ENCODE measurements around the gene ADAMTS1. TPM values are rescaled to one million over a fixed set of nuclear protein-coding genes. Genes with fewer than 3 reads are reported as not detected.

The ADAMTS1 gene
- polyA plus RNA-seq, 3 donors = 0.01 TPM; not detected in 2

DNA sequence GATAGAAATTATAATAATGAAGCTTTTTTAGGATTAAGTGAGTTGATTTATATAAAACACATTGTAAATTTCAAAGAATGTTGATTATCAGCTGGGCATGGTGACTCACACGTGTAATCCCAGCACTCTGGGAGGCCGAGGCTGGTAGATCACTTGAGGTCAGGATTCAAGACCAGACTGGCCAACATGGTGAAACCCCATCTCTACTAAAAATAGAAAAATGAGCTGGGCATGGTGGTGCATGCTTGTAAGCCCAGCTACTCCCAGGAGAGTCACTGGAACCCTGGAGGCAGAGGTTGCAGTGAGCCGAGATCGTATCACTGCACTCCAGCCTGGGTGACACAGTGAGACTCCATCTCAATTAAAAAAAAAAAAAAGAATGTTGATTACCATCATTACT lies 18.4 kb downstream of the ADAMTS1 start:
- Mint-ChIP-seq H3K27me3 (ENCODE audit: low read depth in 3 of 3) (no peaks in the 10 kb centered on the region), H3K4me1 (no peaks in the 10 kb centered on the region), H3K4me3 (no peak overlapping the region), H3K9me3 (peaks cover 0 to 13% (median 6%) of the 10 kb centered on the region in 7 donors), H3K36me3 (no peaks in the 10 kb centered on the region), H3K27ac (no peak overlapping the region)
- intact Hi-C loops (cut with micrococcal nuclease) = no loop called here
- H3K4me3 ChIP-seq (replicated peaks in 1 of 3; ENCODE audit: low read depth in 2 of 3, low read length in 3 of 3) = no peak overlapping the region
- H3K36me3 ChIP-seq (replicated peaks in 1 of 2; ENCODE audit: control insufficient read depth in 1 of 2, insufficient read depth in 2 of 2, low read length in 2 of 2) = no peaks in the 10 kb centered on the region
- H3K4me1 ChIP-seq (ENCODE audit: control insufficient read depth in 1 of 2, insufficient read depth in 2 of 2, low read length in 2 of 2) = no peaks in the 10 kb centered on the region
- H3K4me2 ChIP-seq (replicated peaks; ENCODE audit: extremely low read depth, low read length, poor library complexity, severe bottlenecking) = no peak overlapping the region
- H3K27ac ChIP-seq (ENCODE audit: low read depth in 1 of 2, low read length in 2 of 2) = no peak overlapping the region
- H3K9ac ChIP-seq (ENCODE audit: insufficient read depth, low read length, poor library complexity, severe bottlenecking) = no peak overlapping the region
- H3K9me3 ChIP-seq (replicated peaks in 1 of 2; ENCODE audit: control insufficient read depth in 1 of 2, insufficient read depth in 1 of 2, low read length in 2 of 2) = peaks cover 0 to 4% of the 10 kb centered on the region in 2 donors
- H3K79me2 ChIP-seq (ENCODE audit: insufficient read depth, low read length) = no peaks in the 10 kb centered on the region
- no peaks in the 10 kb centered on the region for H3K27me3 ChIP-seq (ENCODE audit: control insufficient read depth in 2 of 2, insufficient read depth in 2 of 2, low read length in 2 of 2)
- WGBS (ENCODE audit: insufficient coverage) = no CpG with 5 or more reads among the region's 4 CpGs
- H4K20me1 ChIP-seq (ENCODE audit: insufficient read depth, low read length) = no peaks in the 10 kb centered on the region
- H2AFZ ChIP-seq (ENCODE audit: insufficient read depth, low read depth, low read length, poor library complexity, severe bottlenecking) = no peak overlapping the region
- DNase-seq = no peak
- TF ChIP-seq CTCF (IDR thresholded peaks at IDR 0.05) = no peak

- intact Hi-C loops (cut with micrococcal nuclease) = no loop called here
- WGBS (ENCODE audit: insufficient coverage) = 65% methylated on average over 4 of the region's 4 CpGs
- H2AFZ ChIP-seq (ENCODE audit: insufficient read depth, low read depth, low read length, poor library complexity, severe bottlenecking) = no peak overlapping the region
- DNase-seq = no peak
- no peaks in the 10 kb centered on the region for H3K79me2 ChIP-seq (ENCODE audit: insufficient read depth, low read length)
- H3K27me3 Mint-ChIP-seq (ENCODE audit: low read depth in 3 of 3) = no peaks in the 10 kb centered on the region
- no peaks in the 10 kb centered on the region for H3K27me3 ChIP-seq (ENCODE audit: control insufficient read depth in 2 of 2, insufficient read depth in 2 of 2, low read length in 2 of 2)
- no peak overlapping the region for H3K4me2 ChIP-seq (replicated peaks; ENCODE audit: extremely low read depth, low read length, poor library complexity, severe bottlenecking)
- no peak overlapping the region for H3K4me3 Mint-ChIP-seq
- no peaks in the 10 kb centered on the region for H4K20me1 ChIP-seq (ENCODE audit: insufficient read depth, low read length)
- no peak overlapping the region for H3K9ac ChIP-seq (ENCODE audit: insufficient read depth, low read length, poor library complexity, severe bottlenecking)
- no peaks in the 10 kb centered on the region for H3K36me3 ChIP-seq (replicated peaks in 1 of 2; ENCODE audit: control insufficient read depth in 1 of 2, insufficient read depth in 2 of 2, low read length in 2 of 2)
- H3K27ac Mint-ChIP-seq = no peak overlapping the region
- no peak for TF ChIP-seq CTCF (IDR thresholded peaks at IDR 0.05)
- H3K36me3 Mint-ChIP-seq = no peaks in the 10 kb centered on the region
- no peak overlapping the region for H3K27ac ChIP-seq (ENCODE audit: low read depth in 1 of 2, low read length in 2 of 2)
- H3K9me3 ChIP-seq (replicated peaks in 1 of 2; ENCODE audit: control insufficient read depth in 1 of 2, insufficient read depth in 1 of 2, low read length in 2 of 2) = peaks cover 0 to 4% of the 10 kb centered on the region in 2 donors
- peaks cover 0 to 9% (median 4%) of the 10 kb centered on the region in 7 donors for H3K9me3 Mint-ChIP-seq
- H3K4me3 ChIP-seq (replicated peaks in 1 of 3; ENCODE audit: low read depth in 2 of 3, low read length in 3 of 3) = no peak overlapping the region
- no peaks in the 10 kb centered on the region for H3K4me1 Mint-ChIP-seq
- H3K4me1 ChIP-seq (ENCODE audit: control insufficient read depth in 1 of 2, insufficient read depth in 2 of 2, low read length in 2 of 2) = no peaks in the 10 kb centered on the region
Measured at GRCh38 chr21:26820509-26820908, 24.7 kb downstream of the ADAMTS1 start.
